ENCODE data around the gene ZNF385B. TPM values are rescaled to one million over a fixed set of nuclear protein-coding genes. Genes with fewer than 3 reads are reported as not detected.
A peak's percentile ranks its signal among the peaks of the same experiment; 100 is the strongest.

ZNF385B gene
- total RNA-seq, 1 experiment from 2014 or later, result 3.2 TPM

- DNase-seq (ENCODE audit: low read depth), result peak; percentile 28
Observed at GRCh38 chr2:179592167-179592936, 269.1 kb downstream of the ZNF385B start.

- DNase-seq (ENCODE audit: low read depth), result no peak
Observed at GRCh38 chr2:179591690-179592089, 269.7 kb downstream of the ZNF385B start.

GRCh38 chr2:179588486-179589145, 272.8 kb downstream of the ZNF385B start:
- no peak for DNase-seq (ENCODE audit: low read depth)

- no peak for DNase-seq (ENCODE audit: low read depth)
Observed at GRCh38 chr2:179584760-179585159, 276.7 kb downstream of the ZNF385B start.

GRCh38 chr2:179581605-179582004, 279.8 kb downstream of the ZNF385B start:
- peak; percentile 89 for DNase-seq (ENCODE audit: low read depth)

- peak; percentile 15 for DNase-seq (ENCODE audit: low read depth)
Observed at GRCh38 chr2:179580378-179581146, 280.9 kb downstream of the ZNF385B start.

GRCh38 chr2:179579800-179580199, 281.6 kb downstream of the ZNF385B start:
- DNase-seq (ENCODE audit: low read depth), result no peak

- no peak for DNase-seq (ENCODE audit: low read depth)
Observed at GRCh38 chr2:179578171-179578916, 283.1 kb downstream of the ZNF385B start.

- no peak for DNase-seq (ENCODE audit: low read depth)
Observed at GRCh38 chr2:179574061-179574519, 287.3 kb downstream of the ZNF385B start.

GRCh38 chr2:179572544-179572943, 288.9 kb downstream of the ZNF385B start:
- DNase-seq (ENCODE audit: low read depth), result no peak

- DNase-seq (ENCODE audit: low read depth), result no peak
Observed at GRCh38 chr2:179571721-179572120, 289.7 kb downstream of the ZNF385B start.

GRCh38 chr2:179571252-179571651, 290.2 kb downstream of the ZNF385B start:
- no peak for DNase-seq (ENCODE audit: low read depth)

GRCh38 chr2:179569831-179570233, 291.6 kb downstream of the ZNF385B start:
- DNase-seq (ENCODE audit: low read depth), result peak; percentile 32

GRCh38 chr2:179565807-179566206, 295.6 kb downstream of the ZNF385B start:
- no peak for DNase-seq (ENCODE audit: low read depth)

- DNase-seq (ENCODE audit: low read depth), result no peak
Observed at GRCh38 chr2:179562330-179562885, 299.0 kb downstream of the ZNF385B start.

GRCh38 chr2:179561702-179562101, 299.7 kb downstream of the ZNF385B start:
- no peak for DNase-seq (ENCODE audit: low read depth)

- no peak for DNase-seq (ENCODE audit: low read depth)
Observed at GRCh38 chr2:179560257-179560735, 301.1 kb downstream of the ZNF385B start.

- DNase-seq (ENCODE audit: low read depth), result no peak
Observed at GRCh38 chr2:179559108-179559806, 302.2 kb downstream of the ZNF385B start.

GRCh38 chr2:179558010-179558934, 303.1 kb downstream of the ZNF385B start:
- DNase-seq (ENCODE audit: low read depth), result no peak

Measured in HT1080 (cell line).